HUDEP-2 (cell line): Measurements from ENCODE around the gene CDCA8.
"Not testable (repeated sequence)": the region's sequence is repeated elsewhere in the genome, so short reads cannot be mapped to it uniquely, and the experiment has no call there.

Experiments used
- DNase-seq, 76 experiments: peaks; one replicate each; lab custom pipeline; 2025; ENCODE audit not compliant: unreplicated experiment in 76 of 76; lab: John Stamatoyannopoulos, UW

The CDCA8 gene

GRCh38 chr1:37672136-37672870 lies 20.0 kb upstream of the CDCA8 start:
- DNase-seq: no peak

GRCh38 chr1:37673920-37674319 lies 18.4 kb upstream of the CDCA8 start:
- no peak for DNase-seq

GRCh38 chr1:37676281-37677142 lies 15.8 kb upstream of the CDCA8 start:
- no peak for DNase-seq

- DNase-seq: no peak
Measured at GRCh38 chr1:37677143-37677439, 15.2 kb upstream of the CDCA8 start.

GRCh38 chr1:37677808-37678207 lies 14.5 kb upstream of the CDCA8 start:
- DNase-seq: no peak

GRCh38 chr1:37680933-37681332 lies 11.4 kb upstream of the CDCA8 start:
- DNase-seq: no peak

GRCh38 chr1:37682334-37682987 lies 9.9 kb upstream of the CDCA8 start:
- peak in 63 of 76 experiments; percentile 2 to 69 (median 37) for DNase-seq

- not testable (repeated sequence) for DNase-seq
Measured at GRCh38 chr1:37684182-37684581, 8.1 kb upstream of the CDCA8 start.

- DNase-seq: no peak
Measured at GRCh38 chr1:37685722-37686121, 6.6 kb upstream of the CDCA8 start.

- not testable (repeated sequence) for DNase-seq
Measured at GRCh38 chr1:37687764-37688163, 4.6 kb upstream of the CDCA8 start.

GRCh38 chr1:37688926-37689325 lies 3.4 kb upstream of the CDCA8 start:
- peak in 4 of 76 experiments; percentile 0 to 11 (median 9) for DNase-seq

- DNase-seq: peak in 53 of 76 experiments; percentile 2 to 59 (median 36)
Measured at GRCh38 chr1:37691497-37692077, 729 bp upstream of the CDCA8 start.

- peak in 10 of 76 experiments; percentile 7 to 52 (median 32) for DNase-seq
Measured at GRCh38 chr1:37692834-37693175, 489 bp downstream of the CDCA8 start.

- DNase-seq: no peak
Measured at GRCh38 chr1:37697090-37697489, 4.8 kb downstream of the CDCA8 start.

GRCh38 chr1:37697737-37698136 lies 5.4 kb downstream of the CDCA8 start:
- no peak for DNase-seq

GRCh38 chr1:37699147-37699546 lies 6.8 kb downstream of the CDCA8 start:
- no peak for DNase-seq

- DNase-seq: no peak
Measured at GRCh38 chr1:37701051-37701450, 8.7 kb downstream of the CDCA8 start.

- DNase-seq: no peak
Measured at GRCh38 chr1:37703061-37703460, 10.7 kb downstream of the CDCA8 start.

GRCh38 chr1:37704966-37705365 lies 12.7 kb downstream of the CDCA8 start:
- DNase-seq: no peak

GRCh38 chr1:37705399-37705798 lies 13.1 kb downstream of the CDCA8 start:
- no peak for DNase-seq

- DNase-seq: no peak
Measured at GRCh38 chr1:37708471-37708870, 16.2 kb downstream of the CDCA8 start.
